DND-41 (cell line): ENCODE data around the gene POMZP3.
"Not testable (repeated sequence)": the region's sequence is repeated elsewhere in the genome, so short reads cannot be mapped to it uniquely, and the experiment has no call there.

Experiments
- EZH2 ChIP-seq: IDR thresholded peaks from 3 replicates; pipeline ENCODE4 v1.6.1; 2012; ENCODE audit warnings: borderline replicate concordance, low read depth, mild to moderate bottlenecking, moderate library complexity, low read length, inconsistent platforms; ENCODE audit not compliant: severe bottlenecking
- TF ChIP-seq, protein P1 (sequence below): IDR thresholded peaks from 2 replicates; pipeline ENCODE4 v1.5.1; 2012; ENCODE audit warnings: borderline replicate concordance, low read length, moderate library complexity, mild to moderate bottlenecking; ENCODE audit not compliant: poor library complexity, severe bottlenecking; ENCODE audit errors: extremely low read depth

DNA sequence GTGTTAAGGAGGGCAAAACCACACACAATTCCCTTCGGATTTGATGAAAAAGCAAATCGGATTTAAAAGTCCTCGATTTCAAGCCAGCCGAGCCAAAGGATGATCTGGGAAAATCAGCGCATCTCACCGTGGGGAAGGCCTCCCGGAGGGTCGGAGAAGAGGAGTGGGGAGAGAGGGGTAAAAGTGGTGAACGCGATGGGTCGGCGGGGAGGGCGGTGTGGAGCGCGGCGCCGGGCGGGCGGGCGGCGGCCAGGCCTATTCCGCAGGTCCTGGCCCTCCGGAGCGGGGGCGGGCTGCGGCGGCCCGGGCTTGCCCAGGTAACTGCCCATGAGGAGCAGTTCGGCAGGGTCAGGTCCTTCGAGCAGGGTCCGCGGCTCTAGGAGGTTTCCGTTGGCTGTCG lies 498 bp downstream of the POMZP3 start:
- TF ChIP-seq, protein P1, sequence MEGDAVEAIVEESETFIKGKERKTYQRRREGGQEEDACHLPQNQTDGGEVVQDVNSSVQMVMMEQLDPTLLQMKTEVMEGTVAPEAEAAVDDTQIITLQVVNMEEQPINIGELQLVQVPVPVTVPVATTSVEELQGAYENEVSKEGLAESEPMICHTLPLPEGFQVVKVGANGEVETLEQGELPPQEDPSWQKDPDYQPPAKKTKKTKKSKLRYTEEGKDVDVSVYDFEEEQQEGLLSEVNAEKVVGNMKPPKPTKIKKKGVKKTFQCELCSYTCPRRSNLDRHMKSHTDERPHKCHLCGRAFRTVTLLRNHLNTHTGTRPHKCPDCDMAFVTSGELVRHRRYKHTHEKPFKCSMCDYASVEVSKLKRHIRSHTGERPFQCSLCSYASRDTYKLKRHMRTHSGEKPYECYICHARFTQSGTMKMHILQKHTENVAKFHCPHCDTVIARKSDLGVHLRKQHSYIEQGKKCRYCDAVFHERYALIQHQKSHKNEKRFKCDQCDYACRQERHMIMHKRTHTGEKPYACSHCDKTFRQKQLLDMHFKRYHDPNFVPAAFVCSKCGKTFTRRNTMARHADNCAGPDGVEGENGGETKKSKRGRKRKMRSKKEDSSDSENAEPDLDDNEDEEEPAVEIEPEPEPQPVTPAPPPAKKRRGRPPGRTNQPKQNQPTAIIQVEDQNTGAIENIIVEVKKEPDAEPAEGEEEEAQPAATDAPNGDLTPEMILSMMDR: not testable (repeated sequence)
- TF ChIP-seq EZH2: not testable (repeated sequence)
